Ramos (cell line): ENCODE results near the gene ZNF718.
"Not testable (repeated sequence)": the region's sequence is repeated elsewhere in the genome, so short reads cannot be mapped to it uniquely, and the experiment has no call there.

Source experiments
- in situ Hi-C: fragments of 300-500 bp; cut with MboI; formaldehyde crosslinking; loops from one replicate; pipeline ENCODE4 v1.14.3; 2022; ENCODE audit warnings: low sequenced_read_pairs; ENCODE audit not compliant: unreplicated experiment

The ZNF718 gene

GRCh38 chr4:124275-125081, at the start of gene ZNF718:
Gene ZNF718 (plus strand): TSS chr4:124501. CDS start chr4:124671, 170 bp downstream.
- in situ Hi-C loops, result no loop called here

DNA sequence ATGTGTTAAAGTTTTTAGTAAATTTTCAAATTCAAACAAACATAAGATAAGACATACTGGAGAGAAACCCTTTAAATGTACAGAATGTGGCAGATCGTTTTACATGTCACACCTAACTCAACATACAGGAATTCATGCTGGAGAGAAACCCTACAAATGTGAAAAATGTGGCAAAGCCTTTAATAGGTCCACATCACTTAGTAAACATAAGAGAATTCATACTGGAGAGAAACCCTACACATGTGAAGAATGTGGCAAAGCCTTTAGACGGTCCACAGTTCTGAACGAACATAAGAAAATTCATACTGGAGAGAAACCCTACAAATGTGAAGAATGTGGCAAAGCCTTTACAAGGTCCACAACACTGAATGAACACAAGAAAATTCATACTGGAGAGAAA, 38.4 kb upstream of the ZNF718 start:
- in situ Hi-C loops, result no loop called here

GRCh38 chr4:86559-87324, 37.6 kb upstream of the ZNF718 start:
- in situ Hi-C loops, result not testable (repeated sequence)

DNA sequence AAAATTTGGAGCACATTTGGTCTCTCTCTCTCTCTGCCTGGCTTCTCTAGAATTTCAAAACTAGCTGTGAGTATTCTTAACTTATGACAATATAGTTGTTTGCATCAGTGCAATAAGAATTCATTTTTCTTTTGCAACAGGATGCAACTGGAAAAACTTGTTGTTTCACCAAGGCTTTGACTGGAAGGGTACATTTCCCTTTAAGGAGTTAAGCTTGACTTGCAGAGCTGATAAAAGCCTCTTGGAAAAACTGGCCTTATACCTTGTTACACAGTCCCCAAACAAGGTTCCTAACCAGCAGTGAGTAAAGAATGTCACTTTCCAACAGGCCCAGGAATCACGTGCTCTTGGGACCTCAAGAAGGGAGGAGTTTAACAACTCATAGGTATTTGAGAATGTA, 25.9 kb upstream of the ZNF718 start:
- in situ Hi-C loops, result no loop called here

- in situ Hi-C loops, result no loop called here
Observed at GRCh38 chr4:99863-100262, 24.4 kb upstream of the ZNF718 start.

DNA sequence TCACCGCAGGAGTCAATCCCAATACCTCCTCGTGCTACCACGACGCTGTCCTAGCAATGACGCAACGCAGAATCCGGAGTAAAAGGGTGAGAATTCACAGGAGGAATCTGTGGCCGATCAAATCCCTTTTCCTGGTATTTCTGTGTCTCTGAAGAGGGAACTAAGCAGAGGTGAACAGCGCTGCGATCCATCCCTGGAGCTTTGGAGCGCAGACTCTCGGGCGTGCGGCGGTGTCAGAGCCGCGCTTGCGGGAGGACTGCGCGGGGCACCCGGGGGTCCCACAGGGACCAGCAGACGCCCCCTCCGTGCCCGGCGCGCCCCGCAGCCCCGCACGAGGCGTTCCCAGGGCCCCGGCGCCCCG, 17.2 kb upstream of the ZNF718 start:
- in situ Hi-C loops, result no loop called here

DNA sequence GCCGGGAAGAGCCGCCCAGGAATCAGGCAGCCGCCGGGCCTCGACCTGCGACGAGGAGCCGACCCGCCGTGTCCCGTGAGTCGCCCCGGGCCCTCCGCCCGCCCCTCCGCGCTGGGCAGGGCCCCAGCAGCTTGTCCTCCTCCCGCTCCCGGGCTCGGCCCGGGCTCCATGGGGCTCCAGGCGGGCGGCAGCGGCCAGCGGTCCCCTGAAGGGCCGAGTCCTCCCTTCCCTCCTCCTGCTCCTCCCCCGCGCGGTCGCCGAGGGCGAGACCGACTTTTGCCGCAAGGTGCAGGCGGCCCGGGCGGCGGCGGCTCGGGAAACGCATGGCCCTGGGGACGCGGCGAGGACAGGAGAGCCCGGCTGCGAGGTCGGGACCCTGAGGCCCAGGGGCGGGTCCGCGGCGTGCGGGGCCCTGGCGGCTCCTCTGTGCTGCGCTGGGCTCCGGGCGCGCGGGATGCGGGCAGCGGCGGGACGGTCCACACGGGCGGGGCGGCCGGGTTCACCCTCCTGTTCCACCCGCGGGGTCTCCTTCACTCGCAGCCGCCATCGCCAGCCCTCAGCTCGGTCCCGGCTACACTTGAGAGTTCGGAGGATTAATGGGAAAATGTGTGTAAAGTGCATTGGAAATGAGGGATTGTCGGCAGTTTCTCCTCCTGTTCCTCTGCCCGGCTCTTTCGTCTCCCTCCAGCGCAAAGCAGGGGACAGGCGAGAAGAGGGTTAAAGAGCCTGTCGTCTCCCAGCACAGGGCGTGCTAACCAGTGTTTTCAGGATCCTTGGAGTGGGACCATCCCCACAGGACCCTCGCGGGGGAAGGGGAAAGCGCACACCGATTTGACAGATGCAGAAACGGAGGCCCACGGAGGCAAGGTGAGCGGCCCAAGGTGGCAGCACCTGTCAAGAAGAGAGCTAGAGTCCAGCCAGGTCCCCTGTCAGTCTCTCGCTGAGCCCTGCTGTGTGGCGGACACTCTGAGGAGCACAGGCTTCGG, 16.6 kb upstream of the ZNF718 start:
- in situ Hi-C loops, result no loop called here

DNA sequence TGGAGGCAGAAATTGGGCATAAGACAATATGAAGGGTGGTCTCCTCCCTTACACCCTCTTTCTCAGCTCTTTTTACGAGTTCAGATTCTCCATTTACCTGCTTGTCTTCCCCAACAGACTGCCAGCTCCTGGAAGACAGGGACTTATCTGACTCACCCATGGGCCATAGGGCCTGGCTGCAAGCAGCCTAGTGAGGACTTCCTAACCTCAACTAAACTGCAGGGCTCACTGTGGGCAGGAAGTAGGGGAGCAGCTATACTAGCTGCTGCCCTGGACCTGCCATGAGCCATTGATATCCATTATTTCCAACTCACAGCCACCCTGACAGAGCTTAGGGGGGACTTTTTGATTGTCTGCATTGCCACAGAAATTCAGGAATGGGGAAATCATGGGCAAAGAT, 11.5 kb upstream of the ZNF718 start:
- in situ Hi-C loops, result no loop called here

- in situ Hi-C loops, result no loop called here
Observed at GRCh38 chr4:113732-114131, 10.6 kb upstream of the ZNF718 start.

DNA sequence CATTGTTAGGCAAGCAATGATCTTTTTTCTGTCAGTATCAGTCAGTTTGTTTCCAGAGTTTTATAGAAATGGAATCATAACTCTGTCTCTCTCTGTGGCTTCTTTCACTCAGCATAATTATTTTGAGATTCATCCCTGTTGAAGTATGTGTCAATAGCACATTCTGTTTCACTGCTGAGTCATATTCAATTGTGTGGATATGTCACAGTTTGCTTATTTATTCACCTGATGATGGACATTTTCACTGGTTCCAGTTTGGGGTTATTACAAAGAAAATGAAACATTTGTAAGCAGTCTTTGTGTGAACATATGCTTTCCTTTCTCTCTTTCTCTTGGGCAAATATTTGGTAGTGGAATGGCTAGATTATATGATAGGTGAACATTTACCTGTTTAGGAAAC, 10.2 kb upstream of the ZNF718 start:
- in situ Hi-C loops, result no loop called here

GRCh38 chr4:116499-116898, 7.8 kb upstream of the ZNF718 start:
- in situ Hi-C loops, result no loop called here

- in situ Hi-C loops, result no loop called here
Observed at GRCh38 chr4:120616-121015, 3.7 kb upstream of the ZNF718 start.

GRCh38 chr4:121408-122084, 2.8 kb upstream of the ZNF718 start:
- in situ Hi-C loops, result no loop called here

DNA sequence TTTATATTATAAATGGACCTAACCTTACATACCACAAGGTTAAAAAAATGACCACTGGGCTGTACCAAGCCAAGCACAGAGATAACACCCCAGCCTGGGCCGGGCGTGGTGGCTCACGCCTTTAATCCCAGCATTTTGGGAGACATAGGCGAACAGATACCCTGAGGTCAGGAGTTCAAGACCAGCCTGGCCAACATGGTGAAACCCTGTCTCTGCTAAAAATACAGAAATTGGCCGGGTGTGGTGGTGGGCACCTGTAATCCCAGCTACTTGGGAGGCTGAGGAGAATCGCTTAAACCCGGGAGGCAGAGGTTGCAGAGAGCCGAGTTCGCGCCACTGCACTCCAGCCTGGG, 403 bp upstream of the ZNF718 start:
- in situ Hi-C loops, result not testable (repeated sequence)

DNA sequence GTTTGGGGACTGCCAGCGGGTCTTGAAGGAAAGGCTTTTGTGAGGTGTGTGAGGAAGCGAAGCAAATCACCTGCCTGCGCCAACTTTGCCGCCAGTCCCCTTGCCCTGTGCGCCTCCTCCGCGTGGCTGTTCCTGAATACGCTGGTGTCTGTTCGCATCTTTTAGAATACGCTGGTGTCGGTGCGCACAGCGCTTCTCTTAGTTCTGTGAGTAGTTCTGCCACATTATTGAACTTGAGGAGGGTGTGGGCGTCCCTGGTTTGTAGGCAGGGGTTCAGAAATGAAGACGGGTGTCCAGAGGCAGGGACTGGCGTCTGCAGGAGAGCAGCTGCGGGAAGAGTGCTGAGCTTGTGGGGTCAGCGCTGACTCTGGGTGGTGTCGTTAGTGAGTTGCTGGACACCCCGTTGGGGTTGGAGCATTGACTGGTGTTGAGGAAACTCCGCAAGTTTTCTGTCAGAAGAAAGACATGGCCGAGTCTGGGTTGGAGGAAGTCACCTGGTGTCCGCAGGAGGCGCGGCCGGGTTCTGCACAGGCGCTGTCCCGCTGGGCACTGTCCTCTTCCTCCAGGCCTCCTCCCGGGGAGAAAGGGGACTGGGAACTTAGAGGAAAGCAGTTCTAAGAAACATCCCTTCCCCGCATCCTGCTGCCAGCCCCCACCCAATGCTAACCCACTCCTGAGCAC, 930 bp downstream of the ZNF718 start:
- in situ Hi-C loops, result no loop called here

DNA sequence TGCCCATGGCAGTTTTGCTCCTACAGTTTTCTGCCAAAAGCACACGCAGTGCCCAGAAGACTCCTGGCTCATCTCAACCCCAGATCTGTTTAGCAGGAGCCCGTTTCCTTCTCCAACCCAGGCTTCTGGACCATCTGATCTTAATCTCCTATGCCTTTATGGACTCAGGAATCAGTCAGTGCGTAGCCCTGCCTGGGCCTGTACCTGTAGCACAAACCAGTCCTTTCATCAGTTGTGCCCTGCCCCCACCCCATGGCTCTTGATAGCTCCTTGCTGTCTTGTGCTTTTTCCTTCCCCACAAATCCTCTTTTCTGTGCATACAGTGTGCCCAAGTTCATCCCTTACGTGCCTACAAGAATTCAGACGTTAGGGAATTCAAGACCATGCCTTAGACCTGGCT, 1.5 kb downstream of the ZNF718 start:
- in situ Hi-C loops, result no loop called here

- in situ Hi-C loops, result no loop called here
Observed at GRCh38 chr4:132483-132882, 8.2 kb downstream of the ZNF718 start.

DNA sequence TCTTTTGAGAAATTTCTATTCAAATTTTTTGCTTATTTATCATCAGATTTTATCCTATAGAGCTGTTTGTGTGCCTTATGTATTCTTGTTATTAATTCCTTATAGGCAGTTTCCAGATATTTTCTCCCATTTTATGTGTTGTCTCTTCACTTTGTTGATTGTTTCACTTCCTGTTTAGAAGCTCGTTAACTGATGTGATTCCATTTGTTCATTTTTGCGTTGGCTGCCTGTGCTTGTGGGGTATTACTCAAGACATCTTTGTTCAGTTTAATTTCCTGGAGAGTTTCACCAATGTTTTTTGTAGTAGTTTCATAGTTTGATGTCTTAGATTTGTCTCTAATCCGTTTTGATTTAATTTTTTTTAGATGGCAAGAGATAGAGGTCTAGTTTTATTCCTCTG, 14.6 kb downstream of the ZNF718 start:
- in situ Hi-C loops, result no loop called here

DNA sequence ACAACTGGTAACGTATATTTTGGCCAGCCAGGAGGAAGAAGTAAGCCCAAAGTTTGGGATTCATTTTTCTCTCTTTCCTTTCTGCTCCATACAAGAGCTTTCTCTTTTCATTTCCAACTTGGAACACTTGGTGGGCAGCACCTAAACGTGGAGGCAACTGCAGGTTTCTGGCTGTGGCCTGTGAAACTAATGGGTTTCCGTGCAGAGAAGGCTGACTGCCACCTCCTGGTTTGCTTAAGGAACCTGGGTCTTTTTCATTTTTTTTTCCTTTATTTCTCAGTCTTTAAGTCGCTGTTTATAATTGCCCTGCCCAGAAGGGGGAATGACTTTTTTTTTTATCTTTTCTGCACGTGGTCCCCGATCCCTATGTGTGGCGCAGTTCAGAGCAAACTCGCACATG, 15.4 kb downstream of the ZNF718 start:
- in situ Hi-C loops, result no loop called here

- in situ Hi-C loops, result no loop called here
Observed at GRCh38 chr4:146621-147020, 22.3 kb downstream of the ZNF718 start.
